ENCODE data around the gene PMVK.

Gene PMVK

DNA sequence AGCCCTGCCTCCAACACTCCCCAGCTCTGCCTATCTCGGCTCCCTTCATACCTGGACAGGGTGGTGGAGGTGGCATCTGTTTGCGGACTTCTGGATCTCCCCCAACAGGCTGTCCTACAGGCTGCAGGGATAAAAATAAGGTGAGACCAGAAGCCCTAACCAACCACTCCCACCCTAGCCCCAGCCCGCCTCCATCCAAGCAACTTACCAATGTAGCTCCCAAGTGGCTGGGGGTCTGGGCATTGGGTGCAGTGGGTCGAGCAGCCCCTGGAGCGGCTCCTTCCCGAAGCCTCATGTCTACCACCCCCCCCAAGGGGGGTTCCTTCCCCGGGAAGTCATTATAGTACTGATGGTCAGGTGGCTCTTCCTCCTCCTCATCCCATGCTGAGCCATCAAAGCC is 29.6 kb upstream of the PMVK start:
- no peak for DNase-seq

DNA sequence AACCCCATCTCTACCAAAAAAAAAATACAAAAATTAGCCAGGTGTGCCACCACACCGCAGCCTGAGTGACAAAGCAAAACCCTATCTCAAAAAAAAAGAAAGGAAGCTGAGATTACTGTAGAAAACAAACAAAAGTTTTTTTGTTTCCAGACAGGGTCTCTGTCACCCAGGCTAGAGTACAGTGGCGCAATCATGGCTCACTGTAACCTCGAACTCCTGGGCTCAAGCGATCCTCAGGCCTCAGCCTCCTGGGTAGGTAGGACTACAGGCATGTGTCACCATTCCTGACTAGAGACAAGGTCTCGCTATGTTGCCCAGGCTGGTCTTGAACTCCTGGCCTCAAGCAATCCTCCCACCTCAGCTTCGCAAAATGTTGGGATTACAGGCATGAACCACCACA is 27.8 kb upstream of the PMVK start:
- no peak for DNase-seq

DNA sequence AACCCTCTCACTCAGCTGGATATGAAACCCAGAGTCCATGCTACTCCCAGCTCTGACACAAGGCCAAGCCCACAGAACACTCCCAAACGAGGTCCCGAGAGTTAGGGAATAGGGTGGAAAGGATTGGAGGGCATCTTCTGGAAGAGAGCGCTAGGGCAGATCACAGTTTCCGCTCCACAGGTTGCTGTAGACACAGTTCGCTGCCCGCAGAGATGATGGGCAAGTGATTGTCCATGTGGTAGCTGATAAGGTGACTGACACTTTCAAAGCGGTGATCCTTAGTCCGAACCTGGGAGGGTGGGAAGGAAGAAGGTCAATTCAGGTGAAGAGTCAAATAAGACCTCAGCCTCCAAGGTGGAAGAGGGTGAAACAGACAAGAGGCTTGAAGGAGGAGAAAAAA is 27.1 kb upstream of the PMVK start:
- no peak for DNase-seq

DNA sequence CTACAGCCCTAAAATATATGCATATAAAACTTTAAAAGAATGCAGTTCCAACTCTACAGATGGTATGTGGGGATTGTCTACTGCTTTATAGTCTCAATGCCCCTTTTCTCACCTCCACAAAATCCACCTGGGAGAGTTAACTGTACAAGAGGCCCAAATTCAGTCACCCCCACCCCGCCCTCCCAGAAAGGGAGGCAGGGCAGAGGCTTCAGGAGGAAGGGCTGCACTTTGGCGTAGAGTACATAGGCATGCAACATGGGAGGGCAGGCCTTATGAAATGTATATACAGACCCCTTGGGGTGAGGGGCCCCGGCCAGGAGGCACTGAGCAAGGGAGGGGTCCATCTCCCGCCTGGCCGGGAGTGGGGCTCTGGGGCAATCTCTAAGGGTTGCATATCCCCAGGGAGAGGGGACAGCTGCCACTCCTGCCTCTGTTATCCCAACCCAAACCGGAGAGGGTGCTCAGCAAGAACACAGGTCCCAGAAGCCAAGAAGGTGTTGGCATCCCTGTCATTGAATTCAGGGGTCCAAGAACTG is 26.3 kb upstream of the PMVK start:
- no peak for DNase-seq

DNA sequence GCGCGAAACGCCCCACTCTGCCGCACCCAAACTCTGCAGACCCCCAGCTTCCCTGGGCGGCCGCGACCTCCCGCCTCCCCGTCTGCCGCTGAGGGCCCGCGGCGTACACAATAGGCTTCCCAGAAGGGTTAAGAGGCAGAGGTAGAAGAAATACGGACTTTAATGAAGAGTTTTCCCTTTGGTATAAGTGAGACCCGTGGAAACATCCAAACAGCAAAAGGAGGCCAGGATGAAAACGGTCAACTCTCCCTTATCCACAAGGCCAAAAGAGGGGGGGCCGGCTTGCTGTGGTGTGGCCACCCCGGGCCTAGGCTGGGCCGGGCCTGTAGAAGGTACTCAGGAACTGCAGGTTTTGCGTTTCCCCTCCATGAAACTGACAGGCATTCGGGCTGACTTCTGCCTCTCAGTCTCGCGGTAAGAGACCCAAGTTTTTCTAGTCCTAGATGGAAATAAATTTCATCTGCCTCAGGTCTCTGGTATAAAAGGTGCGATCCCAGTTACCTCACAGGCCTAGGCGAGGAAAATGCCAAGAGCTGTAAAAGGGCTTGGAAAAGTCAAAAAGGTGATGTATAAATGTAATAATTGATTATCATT is 25.7 kb upstream of the PMVK start:
- no peak for DNase-seq

DNA sequence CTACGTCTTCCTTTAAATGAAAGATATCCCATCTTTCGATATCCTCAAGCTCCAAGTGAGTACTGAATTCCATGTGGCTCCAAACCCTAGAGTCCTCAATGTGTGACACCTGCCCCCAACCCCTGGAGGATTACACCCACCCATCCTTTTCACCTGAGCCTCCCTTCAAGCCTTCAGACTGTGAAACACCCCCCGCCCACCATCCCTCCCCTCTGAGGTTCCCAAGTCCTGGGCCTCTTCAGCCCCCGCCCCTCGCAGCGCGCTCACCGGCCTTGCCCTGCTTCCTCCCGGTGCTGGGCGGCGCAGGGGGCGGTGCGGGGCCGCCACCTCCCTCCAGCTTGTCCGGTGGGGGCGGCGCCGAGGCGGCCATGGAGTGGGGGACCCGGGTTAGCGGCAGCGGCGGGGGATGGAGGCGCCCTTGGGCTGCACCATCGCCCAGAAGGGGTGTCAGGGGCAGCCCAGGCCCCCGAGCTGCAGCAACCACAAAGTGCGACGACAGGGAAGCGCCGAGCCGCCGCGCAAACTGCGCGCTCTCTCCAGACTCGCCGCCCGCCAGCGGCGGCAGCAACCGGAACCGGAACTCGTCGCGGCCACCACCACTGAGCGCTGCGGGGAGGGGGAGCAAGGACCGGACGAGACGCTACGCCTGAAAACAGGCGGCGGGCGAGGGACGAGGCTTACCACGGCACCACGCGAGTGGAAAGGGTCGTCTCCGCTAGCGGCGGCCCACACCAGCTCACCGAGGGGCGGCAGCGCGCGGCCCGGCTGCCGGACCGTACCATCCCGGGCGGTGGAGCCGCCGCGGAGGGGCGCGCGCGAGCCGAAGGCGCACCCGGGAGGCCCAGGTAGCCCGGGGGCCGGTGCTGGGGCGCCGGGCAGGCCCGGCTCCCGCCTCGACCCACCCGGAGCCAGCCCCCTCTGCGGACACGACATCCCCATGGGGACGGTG is 25.0 kb upstream of the PMVK start, which contains the start of gene PYGO2:
TSS of gene PYGO2 (minus strand) at position 576 of the 949 bp plus-strand sequence. CDS start at position 370, 206 bp downstream.
- peak; percentile 76 for DNase-seq

DNA sequence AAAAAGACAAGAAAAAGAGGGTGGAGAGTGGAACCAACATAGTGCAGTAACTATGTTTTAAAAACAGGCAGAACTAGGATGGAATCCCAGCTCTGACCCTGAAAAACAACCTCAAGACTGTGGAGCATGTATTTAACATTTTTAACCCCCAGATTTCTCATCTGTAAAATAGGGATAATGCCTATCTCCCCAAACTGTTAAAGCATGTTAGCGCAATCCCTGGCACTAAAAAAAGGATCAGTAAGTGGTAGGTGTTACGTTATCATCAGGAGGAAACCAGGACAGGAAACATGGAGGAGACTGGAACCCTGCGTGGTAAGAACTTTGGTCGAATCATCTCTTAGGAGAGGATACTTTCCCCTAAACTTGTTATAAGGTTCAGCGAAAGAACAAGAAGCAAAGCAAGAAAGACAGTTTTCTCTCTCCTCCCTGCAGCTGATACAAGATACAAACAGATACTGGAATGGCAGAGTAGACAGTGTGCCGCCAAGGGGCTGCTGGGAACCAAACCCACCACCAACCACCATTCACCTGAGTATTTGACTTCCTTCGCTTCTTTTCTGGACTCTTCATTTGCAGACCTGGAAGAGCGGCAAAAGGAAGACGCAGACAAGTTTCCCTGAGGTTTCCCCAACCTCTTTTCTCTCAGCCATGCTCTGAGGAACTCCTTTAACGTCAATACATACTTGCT is 24.1 kb upstream of the PMVK start:
- DNase-seq = no peak

DNA sequence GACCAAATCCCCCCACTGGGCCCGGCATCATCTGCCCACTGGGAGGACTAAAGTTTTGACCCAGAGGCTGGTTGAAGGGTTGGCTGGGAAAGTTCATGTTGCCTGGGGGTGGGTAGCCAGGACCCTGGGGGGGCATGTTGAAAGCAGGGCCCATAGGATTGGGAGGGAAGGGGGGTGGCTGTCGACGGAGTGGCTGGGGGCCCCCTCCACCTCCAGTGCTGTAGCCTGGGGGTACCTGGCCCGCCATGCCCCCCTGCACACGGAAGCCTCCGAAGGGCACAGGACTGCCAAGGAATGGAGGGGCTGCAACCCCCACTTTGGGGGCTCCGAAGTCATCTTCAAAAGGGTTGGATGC is 22.9 kb upstream of the PMVK start:
- no peak for DNase-seq

DNA sequence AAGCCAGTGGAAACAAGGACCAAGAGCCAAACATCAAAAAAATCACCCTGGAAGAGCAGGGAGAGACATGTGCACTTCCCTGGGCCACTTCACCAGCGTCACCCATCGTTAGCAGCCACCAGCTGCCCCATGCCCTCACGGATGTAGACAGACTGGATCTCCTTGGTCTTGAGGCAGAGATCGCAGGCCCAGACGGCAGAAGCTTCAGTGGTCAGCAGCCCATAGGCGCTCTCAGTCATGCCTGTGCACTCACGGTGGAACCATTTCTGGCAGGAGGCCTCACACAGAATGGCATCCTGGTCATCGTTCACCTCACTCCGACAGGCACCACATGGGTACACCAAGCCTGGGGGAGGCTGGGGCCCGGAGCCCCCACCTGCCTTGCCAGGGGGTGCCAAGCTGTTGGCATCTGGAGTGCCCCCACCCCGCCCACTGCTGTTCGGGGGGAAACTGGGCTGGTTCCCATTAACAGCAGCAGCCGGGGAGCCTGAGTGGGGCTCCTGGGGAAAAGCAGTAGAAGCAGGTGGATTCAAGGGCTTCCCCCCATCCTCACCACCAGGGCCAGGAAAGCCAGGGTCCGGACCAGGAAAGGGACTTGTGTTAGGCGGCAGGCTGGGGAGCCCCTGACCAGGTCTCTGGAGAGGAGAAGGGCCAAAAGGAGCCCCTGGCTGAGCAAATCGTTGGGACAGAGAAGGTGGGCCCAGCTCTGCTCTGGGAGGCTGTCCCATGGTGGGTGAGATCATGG is 22.3 kb upstream of the PMVK start:
- no peak for DNase-seq

DNA sequence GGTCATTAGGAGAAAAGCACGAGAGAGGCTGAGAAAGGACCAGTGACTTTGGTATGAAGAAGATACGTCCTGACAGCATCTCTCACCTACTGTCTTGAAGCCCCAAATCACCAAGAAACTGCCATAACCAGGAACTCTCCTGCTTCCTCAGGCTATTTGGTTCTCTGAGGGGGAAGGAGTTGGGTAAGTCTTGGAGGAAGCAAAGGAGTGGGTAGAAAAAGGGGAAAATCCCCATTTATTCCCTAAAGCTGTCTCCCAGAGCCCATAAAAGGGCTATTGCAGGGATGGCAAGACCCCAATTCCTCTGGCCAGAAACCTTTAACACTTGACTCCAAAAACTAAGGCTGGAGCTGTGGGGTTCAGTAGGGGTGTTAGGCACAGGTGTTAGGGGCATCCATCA is 21.5 kb upstream of the PMVK start:
- no peak for DNase-seq

DNA sequence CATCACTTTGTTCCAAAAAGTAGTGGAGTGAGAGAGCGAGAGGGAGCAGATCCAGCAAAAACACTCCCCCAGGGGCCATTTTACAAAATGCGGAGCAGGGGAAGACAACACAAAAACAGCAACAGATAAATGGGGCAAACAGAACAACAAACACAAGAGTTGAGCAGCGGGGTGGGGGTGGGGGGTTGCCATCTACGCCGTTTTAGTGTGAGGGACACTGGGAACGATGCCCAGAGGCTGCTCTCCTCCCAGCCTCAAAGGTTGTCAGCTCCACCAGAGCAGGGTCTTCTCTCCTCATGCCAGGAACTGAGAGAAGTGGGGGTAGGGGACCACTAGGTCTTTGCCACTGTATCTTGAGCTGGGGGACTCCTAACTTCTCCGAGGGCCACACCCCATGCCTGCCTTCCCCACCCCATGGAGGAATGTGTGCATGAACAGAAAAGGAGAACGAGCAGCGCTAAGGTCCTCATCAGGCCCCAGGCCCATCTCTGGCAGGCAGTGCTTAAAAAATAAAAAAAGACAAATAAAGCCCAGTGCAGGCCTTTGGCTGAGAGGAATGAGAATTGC is 20.7 kb upstream of the PMVK start:
- no peak for DNase-seq

DNA sequence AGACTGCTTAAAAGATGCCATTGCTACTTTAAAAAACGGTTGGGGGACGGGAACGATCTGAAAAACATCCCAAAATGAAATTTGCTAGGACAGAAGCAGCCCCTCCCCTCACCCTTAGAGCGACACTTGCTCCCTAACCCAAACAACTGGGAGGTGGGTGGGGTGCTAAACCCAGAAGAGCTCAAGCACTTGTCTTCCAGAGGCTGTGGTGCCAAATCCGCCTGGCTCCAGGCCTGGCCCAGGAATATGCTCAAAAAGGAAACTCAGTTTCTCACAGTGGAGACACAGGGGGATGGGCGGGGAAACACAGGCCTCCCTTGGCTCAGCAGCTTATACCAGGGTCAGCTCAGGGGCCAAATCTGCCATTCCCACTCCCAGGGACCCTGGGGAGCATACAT is 20.0 kb upstream of the PMVK start:
- DNase-seq = no peak

DNA sequence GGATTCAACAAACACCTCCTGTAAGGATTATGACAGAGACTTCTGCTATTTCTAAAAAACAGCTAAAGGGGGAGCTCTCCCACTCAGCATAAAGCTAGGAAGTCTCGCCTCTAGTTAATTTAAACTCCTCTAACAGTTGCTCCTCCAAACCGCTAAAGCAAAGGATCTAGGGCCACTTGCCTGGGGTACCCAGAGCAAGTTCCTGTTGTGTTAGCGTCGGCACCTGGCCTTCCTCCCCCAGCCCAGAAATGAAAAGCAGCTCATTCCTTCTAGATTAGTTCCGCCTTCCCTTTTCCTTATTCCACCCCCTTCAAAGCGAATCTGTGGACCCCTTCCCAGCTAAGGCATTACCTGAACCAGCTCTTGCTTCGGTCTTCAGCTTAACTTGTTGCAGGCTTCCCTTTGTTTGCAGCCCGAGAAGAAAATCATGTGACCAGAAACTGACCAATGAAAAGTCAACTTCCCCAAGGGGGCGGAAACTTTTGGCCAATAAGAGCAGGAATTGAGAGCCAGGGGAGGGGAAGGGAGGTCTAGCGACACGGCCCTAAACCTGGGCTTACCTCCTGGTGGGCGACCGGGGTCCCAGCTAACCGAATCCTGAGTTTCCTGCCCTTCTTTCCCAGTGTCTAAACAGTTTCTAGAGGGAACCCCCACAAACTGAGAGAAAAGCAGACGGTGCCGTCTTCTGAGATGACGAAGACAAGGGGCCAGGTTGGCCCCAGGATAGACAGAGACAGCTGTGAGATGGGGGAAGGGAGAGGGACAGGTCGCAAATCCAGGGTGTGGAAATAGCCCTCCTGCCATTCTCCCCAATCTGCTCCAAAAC is 19.4 kb upstream of the PMVK start, which contains the start of gene PBXIP1:
TSS of gene PBXIP1 (minus strand) at position 382 of the 826 bp plus-strand sequence. CDS start 2,378 bp downstream, outside the sequence.
- peak; percentile 90 for DNase-seq

DNA sequence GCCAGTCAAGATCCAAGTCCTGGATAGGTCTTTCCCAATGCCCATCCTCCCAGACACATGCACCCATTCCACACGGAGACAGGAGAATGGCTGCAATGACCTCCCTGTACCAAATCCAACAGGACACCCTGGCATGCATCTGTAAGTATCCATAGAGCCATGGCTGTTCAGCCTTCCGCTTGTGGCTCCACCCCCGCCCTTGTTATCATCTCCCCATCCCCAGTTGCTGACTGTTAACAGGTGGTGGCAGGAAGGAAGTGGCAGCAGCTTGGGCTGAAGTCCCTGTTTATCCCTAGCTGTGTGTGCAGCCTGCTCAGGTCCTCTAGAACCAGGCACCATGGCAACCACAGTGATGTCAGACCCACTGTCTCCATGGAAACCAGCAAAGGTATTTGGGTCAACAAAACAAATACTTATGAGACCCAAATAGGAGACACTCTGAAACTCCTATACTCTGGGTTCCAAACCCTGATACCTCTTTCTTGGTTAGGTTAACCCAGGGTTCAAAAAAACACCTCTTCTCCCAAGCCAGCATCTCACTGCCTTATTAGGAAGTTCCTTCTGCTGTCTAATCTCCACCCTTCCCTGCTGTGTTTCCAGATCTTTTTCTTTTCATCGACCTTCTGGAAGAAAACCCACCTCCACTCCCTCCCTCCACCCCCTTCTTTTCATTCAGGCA is 18.7 kb upstream of the PMVK start:
- peak; percentile 38 for DNase-seq

DNA sequence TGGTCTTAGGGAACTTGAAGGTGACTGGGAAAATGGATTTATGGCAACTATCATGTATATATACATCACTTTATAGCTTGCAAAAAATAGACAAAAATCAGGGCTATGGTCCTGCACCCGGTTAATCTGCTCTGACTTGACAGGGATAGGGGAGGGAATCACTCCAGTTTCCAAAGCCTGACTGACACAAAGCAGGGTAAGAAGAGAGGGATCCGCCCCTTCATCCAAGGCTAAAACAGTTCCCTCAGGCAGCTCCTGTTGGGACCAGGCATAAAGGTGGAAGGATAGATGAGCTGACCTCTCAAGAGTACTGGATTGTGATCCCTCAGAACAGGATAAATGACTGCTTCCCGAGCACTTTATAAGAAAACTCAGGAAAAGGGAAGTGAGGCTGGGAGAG is 18.0 kb upstream of the PMVK start:
- no peak for DNase-seq

DNA sequence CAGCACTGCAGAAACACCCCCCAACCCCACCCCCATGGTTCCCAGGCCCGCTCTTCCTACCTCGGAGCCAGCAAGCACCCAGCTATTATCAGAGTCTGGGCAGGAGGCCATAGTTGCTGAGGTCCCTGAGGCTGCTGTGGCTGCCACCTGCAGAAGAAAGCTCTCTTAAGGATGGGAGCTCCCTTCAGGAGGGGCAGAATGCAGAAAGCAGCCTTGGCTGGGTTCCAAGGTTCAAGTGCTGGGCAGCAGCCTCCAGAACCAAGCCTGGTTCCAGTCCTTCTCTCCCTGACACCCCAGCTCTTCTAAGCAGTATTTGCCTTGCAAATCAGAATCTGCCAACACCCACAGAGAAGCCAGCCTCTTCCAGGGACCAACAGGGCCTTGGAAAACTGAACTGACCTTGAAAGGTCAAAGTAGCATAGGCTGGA is 17.1 kb upstream of the PMVK start:
- no peak for DNase-seq

DNA sequence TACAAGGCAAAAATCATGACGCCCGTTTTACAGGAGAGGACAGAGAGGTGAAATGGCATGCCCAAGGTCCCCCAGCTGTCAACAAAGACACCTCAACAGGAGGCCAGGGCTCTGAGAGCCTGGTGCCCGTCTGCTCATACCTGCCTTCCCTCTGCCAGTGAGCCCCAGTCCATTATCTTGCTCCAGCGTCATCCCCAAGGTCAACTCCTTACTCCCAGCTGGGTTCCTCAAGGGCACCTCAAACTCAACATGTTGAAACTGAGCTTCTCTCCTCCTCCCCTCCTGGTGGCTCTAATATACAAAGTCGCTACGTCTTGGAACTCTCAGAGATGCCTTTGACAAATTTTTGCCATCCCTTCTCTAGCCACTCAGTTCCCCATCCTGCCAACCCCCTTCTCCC is 16.1 kb upstream of the PMVK start:
- no peak for DNase-seq

DNA sequence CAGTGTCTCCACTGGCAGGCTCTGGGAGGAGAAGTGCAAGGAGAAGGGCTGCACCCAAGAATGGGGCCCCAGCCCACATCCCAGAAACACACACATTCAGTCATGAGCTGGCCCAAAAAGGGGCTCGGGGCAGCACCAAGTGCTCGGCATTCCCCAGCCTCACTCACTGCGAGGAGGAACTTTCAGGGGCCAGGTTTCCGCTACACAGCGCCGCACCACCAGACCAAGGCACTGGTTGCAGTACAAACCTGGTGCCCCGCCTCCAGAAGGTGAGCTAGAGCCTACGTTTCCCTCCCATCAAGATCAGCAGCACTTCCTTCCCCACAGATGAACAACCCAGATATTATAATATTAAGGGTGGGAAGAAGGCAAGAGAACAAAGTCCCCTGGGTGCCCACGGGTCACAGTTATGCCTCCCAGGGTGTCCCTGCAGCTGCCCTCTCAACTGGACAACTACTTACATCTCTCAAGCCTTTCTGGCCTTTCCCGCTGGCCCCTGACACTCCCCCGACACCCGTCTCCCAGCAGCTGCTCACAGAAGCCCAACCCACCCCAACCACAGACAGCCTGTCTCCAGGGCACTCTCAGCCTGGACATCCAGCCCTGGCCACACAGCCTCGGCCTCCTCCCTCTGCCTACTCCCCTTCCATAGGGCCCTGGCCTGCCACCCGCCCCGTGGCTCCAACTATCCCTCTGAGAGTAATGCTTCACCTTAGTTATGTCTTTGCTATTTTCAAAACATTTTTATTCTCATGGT is 15.6 kb upstream of the PMVK start:
- no peak for DNase-seq

DNA sequence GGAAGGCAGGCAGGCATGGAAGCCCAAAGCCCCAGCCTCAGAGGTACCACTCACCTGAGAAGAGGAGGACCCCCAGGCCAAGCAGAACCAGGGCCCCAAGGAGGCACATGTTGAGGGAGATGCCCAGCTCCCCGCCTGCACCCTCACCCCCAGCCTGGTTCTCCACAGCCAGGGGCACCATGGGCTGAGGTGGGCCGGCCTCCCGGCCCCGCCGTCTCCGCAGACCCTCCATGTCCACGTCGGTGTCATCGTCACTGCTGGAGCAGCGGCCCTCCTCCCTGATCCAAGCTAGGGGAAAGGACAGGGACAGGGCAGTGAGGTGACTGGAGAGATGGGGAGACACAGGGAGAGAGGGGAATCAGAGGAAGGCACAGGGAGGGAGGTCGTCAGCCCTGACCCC is 11.6 kb upstream of the PMVK start:
- DNase-seq = no peak
